Measurements from ENCODE around the gene HSD3B2.
"Not testable (repeated sequence)": the region's sequence is repeated elsewhere in the genome, so short reads cannot be mapped to it uniquely, and the experiment has no call there.

Gene HSD3B2

DNA sequence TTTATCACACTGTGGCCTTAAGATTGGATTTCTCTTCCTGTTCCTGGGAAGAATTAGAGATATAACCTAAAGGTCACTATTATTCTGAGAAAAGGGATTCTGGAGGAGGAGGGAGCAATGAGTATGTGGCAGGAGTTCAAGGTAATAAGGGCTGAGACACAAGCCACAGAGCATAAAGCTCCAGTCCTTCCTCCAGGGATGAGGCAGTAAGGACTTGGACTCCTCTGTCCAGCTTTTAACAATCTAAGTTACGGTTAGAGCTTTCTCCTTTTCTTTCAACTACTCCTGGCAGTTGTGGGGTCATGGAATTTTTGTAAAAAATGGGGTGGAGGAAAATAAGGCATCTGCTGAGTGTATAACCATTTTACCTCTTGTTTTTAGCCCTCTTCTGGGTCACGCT lies at the start of gene HSD3B2:
Gene HSD3B2, plus strand, starts transcription at position 201 of the 400 bp plus-strand sequence. CDS start 270 bp downstream, outside the sequence.
- DNase-seq, result no peak

DNA sequence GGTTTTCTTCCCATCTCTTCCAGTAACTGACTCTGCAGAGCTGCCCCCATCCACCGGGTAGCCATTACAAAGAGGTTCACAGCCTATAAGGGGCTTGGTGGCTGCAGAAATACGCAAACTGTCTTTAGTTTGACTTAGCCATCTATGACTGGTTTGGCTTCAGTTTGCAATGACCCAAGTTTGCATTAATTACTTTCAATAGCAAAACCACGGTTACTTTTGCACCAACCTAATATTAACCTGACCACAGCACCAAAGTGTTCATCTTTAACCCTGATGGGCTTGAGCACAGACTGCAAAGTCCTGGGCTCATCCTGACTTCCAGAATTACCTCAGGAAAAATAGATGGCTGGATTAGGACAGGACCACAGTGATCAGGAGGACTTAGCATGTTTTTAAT lies 48.5 kb upstream of the HSD3B2 start:
- no peak for DNase-seq

DNA sequence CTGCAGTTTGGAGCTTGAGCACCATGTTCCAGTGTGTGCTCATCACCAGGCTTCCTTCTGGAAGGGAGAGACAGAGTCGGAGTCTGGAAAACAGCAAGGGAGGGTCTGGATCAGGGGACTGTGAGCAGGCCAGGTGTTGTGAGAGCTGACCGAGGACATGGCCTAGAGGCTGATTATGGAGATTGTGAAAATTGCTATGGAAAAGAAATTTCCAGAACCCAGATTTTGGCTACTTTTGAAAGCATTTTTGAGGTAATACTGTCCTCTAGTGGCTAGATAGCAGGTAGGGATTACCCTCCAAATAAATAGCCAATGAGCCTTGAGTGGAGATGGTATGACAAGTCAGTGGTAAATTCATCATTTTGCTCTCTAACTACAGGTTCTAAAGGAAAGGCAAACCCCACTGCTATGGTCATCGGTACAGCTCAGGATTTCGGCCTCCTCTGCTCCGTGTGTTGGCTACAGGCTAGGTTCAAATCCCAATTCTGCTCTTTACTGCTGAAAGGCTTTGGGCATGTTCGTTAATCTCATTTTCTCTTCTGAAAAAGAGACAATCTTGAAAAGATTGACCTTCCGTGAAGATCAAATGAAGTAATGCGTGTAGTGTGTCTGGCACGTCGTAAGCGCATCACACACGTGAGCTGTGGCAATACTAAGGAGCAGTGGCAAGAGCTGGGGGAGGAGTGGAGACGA lies 47.4 kb upstream of the HSD3B2 start:
- DNase-seq, result no peak

DNA sequence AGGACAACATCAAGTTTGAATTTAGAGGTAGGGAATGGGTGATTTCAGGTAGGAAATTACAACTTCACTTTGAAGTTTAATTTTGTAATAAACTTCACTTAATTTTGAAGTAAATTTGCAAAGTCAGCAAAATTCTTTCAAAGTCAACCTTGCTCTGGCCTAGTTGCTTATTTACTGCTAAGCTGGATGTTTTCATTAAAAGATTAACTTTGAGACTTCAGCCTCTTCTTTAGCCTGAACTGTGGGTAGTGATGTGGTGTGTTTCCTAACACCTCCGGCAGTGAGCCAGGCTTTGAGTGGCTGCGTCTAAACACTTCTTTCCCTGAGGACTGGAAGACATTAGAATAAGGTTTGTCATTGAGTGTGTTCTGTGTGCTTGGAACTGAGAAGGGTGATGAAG lies 46.4 kb upstream of the HSD3B2 start, which contains the start of gene HAO2:
Gene HAO2, plus strand, starts transcription at position 232 of the 400 bp plus-strand sequence. CDS start 12,301 bp downstream, outside the sequence.
- DNase-seq, result no peak

DNA sequence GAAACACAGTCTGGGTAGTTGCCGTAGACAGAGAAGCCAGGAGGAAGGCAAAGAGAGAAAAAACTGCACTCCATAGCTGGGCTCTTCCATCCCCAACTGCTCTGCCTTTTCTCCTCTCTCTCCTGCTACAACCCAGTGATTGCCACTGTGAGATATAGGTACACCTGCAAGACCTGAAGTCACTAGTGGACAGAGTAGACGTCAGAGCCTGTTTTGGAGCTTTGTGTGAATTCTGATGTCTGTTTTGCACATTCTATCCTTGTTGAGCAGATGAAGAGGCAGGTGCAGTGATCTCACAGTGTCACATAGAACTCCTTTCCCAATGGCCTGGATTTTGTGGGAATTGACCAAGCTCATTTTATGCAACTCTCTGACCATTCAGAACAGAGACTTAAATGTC lies 44.2 kb upstream of the HSD3B2 start:
- DNase-seq, result no peak

DNA sequence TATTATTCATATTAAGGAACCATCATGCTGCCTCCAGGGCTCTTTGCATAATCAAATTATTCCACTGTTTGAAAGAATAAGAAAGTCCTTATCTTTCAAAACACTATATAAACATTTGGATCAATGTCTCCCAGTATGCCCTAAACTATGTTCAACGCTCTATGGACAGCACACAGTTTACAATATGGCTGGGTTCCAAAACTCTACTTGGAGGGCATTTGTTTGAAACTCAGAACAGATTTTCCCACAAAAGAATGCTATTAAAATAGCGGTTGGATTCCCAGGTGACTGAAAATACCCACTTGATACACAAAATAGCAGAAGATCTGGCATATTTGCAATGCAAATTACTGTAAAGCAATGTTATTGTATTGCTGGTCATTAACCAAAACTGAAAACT lies 43.1 kb upstream of the HSD3B2 start:
- no peak for DNase-seq

DNA sequence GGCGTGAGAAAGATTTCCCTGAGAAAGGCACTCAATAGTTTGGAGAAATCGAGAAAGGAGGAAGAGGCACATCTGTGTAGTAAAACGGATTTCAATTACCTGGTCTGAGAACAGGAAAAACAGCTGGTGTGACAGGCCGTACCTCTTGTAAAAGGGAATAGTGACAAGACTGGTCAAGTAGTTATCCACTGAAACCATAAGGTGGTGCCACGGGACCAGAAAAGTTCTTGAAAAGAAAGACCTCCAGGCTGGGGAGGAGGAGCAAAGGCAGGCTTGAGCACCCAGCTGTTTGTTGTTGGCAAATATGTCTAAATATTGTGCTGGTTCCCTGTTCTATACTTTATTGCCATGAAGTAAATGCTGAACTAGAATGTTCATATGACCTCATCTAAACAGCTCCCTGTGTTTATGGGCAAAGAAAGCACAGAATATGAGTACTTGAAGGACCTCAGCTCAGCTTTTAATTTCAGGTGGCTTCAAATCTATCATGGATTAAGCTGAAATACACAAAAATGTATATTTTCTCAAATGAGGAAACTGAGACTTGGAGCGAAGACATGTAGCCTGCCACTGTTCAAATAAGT lies 42.4 kb upstream of the HSD3B2 start:
- DNase-seq, result no peak

DNA sequence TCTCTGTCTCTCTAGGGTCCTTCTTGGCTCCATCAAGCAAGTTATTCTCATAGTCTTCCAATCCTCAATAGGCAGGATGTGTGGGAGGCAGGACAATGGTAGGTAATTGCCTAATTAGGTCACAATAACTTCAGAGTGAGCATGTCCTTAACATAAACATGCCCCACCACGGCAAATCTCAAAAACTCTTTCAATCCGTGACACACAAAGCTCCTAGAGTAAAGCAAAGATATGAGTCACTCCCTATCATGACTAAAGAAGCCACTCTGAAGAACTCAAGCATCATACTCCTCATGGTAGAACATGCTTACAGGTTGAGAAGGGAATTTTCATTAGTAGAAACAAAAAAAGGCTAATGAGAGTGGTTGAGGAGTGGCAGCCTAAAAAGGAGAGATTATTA lies 41.5 kb upstream of the HSD3B2 start:
- DNase-seq, result no peak

DNA sequence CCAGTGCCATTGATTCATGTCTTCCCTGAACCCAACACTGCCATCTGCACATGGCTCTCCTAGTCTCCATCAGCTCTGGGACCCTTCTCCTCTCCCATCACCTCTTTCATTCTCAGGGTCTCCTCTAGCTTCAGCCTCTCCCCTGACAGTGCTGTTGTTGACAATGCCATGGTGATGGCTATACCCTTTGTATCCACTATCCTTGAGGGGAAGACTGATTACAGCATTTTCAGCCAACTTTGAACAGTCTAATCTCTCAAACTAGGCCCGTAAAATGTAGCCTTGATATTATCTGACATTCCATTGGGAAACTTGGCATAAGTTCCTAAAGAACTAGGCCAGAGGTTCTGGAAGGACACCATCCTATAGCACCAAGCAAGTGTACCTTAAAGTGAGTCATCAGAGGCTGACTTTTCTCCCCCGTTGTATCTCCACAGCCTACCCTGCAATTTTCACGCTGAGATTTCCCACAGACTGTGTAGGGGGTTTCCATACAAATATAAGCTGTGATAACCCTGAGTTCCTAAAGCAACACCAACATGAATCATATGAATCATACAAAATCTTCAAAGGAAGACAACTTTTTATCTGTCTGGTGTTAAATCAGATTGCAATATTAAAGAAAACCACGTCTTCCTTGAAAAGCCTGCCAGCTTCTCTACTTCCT lies 40.6 kb upstream of the HSD3B2 start:
- no peak for DNase-seq

DNA sequence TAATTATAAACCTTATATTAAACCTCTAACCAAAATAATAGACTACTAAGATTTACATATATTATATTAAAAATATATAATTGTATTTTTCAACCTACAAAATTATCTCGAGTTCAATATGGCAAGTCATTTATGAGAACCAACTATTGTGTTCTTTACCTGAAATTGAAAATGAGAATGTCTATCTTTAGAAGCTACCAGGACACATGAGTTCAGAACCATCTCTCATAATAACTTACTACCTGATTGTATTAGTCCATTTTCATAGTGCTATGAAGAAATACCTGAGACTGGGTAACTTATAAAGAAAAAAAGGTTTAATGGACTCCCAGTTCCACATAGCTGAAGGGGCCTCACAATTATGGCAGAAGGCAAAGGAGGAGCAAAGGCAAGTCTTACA lies 39.6 kb upstream of the HSD3B2 start:
- DNase-seq, result no peak

DNA sequence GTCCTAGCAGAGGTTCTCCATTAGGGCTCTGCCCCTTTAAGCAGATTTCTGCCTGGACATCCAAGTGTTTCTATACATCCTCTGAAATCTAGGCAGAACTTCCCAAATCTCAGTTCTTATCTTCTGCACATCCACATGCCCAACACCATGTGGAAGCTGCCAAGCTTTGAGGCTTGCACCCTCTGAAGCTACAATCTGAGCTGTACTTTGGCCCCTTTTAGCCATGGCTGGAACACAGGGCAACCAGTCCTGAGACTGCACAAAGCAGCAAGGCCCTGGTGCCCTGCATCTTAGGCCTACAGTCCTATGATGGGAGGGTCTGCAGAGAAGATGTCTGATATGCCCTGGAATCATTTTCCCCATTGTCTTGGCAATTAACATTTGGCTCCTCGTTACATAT lies 38.4 kb upstream of the HSD3B2 start:
- no peak for DNase-seq

DNA sequence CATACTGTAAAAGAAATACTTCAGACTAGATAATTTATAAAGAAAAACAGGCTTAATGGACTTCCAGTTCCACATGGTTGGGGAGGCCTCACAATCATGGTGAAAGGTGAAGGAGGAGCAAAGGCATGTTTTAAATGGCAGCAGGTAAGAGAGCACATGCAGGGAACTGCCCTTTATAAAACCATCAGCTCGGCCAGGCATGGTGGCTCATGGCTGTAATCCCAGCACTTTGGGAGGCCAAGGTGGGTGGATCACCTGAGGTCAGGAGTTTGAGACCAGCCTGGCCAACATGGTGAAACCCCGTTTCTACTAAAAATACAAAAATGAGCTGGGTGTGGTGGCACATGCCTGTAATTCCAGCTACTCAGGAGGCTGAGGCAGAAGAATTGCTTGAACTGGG lies 37.4 kb upstream of the HSD3B2 start:
- DNase-seq, result not testable (repeated sequence)

DNA sequence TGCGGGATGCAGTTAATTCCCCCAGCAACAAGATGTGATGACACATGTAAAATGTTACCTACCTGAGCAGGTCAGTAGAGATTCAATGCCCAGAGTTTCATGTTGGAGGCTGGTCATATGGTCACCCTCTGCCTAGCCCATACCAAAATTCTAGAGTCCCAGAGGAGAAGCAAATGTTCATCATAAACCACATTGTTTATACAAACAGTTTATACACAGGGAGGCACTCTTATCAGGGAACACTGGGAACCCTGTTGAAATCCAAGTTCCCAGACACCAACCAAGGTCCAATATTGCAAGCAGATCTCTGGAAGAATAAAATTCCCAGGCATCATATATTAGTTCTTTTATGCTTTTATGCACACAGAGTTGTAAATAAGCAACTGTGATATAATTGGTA lies 35.8 kb upstream of the HSD3B2 start:
- no peak for DNase-seq

DNA sequence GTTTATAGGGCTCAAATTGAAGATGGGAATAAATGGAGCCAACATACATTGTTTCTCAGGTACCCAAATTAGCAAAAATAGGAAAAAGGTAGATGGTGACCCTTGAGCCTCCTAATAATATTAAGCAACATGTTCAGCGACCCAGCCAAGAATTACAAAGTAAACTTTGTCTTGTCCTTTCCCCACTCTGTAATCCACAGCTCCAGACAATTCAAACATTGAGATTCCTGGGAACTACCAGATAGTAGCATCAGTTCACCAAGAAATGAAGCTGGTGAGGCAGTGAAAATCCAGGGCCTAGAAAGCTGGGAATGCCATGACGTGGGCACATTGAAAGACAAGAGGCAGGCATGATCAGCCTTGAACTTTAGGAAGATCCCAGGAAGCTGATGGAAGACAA lies 34.6 kb upstream of the HSD3B2 start:
- DNase-seq, result no peak

DNA sequence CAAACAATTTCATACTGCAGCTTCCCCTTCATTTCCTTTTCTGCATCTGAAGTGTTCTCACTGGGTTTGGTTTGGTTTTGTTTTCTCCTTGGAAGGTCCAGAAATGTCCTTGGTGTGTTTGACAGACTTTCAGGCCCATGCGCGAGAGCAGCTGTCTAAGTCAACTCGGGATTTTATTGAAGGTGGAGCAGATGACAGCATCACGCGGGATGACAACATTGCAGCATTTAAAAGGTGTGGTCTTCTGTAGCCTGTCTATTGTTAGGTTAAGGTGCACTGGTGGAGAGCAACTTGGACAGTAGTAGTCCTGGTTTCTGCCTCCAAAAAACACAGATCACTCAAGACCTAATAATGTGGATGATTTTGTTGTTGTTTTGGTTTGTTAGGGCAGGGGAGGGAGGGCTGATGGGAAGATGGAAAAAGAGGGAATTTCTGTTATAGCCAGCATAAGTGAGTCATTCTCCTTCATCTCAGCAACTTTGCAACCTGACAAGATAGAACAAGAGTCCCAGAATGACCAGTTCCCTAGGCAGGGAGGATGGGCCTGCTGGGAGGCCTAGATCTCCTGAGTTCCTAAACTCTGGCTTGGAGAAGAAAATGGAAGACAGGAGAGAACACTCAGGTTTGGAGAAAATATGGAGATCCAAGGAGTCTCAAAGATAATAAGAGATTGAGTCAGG lies 33.8 kb upstream of the HSD3B2 start:
- no peak for DNase-seq

DNA sequence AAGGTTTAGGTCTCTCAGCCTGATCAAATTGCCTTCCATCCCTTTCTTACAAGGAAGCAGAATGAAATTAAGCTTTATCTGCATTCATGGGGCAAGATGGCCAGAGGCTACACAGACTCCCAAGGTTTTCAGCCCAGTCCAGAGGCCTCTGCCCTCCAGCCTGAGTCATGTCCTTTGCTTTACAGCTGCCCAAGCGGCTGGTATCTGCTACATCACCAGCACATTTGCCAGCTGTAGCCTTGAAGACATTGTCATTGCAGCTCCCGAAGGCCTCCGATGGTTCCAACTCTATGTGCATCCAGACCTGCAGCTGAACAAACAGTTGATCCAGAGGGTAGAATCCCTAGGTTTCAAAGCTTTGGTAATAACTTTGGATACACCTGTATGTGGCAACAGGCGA lies 30.4 kb upstream of the HSD3B2 start:
- no peak for DNase-seq

DNA sequence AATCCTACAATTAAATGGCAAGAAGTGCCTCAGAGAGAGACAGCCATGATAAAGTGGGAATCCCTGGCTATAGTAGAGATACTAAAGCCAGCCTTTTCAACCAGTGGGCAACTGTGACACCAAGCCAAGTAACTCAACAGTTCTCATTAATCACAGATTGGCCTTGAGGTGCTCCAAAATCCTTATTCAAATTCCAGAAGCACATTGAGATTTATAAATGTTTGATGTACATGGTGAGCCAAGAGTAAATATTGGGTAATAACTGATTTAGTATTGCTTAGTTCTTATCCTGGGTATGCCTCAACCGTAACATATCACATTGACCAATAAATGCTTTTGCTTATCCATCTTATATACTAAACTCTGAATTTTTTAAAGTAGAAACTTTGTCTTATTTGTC lies 29.3 kb upstream of the HSD3B2 start:
- DNase-seq, result no peak

DNA sequence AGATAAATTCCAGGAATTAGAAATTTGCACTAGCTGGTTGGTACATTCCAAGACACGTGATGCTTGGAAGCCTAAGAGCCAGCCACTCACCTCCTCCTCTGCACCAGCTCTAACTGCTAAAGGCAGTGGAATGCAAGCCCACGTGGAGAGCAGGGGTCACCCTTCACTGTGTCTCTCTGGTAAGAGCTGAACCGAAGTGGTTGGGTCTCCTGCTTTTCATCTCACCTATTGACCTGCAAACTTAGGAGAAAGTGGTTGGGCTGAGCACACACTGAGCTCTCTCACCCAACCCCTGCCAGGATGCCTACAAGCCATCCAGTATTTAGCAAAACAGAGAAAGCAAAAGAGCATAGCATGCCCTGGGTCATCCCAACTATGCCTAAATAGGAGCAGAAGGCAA lies 27.1 kb upstream of the HSD3B2 start:
- no peak for DNase-seq

DNA sequence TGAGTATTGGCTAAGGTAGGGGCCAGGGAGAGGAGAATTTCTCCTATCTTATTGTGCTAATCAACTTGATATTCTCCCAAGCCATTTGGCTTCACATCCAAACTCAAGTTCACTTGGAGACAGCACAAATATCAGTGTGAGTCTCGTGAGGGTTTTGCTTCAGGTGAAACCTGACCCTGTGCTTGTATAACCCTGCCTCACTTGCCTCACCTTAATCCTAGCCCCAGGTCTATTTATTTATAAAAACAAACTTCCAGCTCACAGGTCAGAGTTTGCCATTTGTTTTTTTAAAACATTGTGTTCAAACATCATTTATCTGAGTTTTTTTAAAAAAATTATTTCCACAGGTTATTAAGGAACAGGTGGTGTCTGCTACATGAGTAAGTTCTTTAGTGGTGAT lies 26.5 kb upstream of the HSD3B2 start:
- no peak for DNase-seq

DNA sequence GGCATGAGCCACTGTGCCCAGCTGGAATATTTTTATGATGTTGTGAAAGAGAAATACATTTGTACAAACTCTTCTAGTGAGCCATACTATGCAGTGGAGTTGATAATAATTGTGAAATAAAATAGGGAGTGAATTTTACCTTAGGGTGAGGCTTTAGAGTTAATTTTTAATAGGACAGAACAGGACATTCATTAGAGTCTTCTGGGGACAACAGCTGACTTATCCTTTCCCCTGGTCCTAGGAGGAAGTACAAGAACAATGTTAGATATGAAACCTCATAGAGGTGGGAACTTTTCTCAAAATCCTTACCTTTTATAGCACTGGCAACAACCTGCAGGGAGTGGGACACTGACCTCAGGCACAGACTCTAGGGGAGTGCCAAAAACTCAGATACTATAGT lies 24.4 kb upstream of the HSD3B2 start:
- DNase-seq, result no peak

DNA sequence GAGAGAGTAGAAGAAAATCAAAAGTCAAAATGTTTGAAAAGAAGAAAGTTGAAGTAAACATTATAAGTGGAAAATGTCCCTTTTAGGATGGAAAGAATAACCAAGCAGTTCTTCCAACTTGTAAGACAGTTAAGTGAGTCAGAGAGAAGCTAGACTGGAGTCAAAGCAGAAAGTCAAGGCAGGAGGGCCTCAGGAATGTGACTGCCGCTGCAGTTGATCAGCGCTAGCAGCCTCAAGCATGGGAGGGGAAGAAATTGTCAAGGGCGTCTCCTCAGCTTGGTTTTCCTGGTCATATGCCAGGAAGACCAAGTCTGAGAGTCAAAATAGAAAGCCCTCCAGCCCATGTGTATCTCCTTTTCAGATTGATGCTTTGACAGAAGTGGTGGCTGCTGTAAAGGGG lies 23.2 kb upstream of the HSD3B2 start:
- no peak for DNase-seq

DNA sequence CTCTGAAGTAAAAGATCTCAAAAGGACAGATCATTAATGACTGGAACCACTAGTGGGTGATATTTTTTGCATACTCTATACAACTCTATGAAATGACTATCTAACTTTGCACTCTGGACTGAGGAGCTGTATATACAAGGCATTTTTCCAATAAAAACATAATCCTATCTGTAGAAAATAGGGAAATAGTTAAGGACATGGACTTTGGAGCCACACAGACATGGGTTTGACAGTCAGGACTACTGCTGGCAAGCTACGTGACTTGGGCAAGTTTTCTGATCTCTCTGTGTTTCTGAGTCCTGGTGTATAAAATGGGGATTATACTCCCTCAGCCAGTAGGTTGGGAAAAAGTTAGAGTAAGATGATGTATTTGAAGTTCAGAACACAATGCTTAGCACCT lies 20.9 kb upstream of the HSD3B2 start:
- no peak for DNase-seq

DNA sequence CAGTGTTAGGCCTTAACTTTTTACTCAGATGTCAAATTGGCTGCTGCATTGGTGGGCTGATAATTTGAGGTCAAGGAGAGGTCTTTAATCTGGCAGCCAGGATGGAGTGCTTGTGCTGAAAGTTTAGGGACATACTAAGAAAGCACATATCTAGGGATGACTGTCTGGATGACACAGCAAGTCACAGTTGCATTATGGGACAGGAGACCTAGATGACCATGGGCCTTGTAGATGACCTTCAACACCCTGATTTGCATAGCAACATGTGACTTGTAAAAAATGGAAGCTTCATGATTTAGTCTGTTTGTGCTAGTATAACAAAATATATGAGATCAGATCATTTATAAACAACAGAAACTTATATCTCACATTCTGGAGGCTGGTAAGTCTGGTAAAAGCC lies 18.0 kb upstream of the HSD3B2 start:
- DNase-seq, result no peak

DNA sequence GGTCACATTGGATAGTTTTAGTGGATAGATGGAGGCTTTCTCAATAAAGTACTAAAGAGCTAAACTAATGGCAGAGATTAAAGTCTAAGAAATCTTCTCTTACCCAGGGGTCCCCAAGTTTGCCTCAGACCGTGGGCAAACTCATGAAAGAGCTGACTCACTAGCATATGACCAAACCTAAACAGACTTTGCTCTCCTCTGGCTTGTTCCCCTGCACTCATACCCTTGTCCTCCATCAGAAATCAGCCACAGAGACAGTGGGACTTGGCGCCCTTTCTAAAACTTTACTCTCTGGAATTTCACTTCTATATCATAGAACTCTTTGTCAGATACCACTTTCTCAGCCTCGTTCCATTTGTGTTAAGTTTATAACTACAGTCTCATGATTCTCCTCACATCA lies 17.0 kb upstream of the HSD3B2 start:
- DNase-seq, result no peak

Data from stimulated activated CD4-positive, alpha-beta T cell treated with anti-CD3 and anti-CD28 coated beads, Interleukin-2, amount 100 ng/mL, for 24 hours (primary cell).